Measurements from ENCODE around the gene ALPP.

DNA sequence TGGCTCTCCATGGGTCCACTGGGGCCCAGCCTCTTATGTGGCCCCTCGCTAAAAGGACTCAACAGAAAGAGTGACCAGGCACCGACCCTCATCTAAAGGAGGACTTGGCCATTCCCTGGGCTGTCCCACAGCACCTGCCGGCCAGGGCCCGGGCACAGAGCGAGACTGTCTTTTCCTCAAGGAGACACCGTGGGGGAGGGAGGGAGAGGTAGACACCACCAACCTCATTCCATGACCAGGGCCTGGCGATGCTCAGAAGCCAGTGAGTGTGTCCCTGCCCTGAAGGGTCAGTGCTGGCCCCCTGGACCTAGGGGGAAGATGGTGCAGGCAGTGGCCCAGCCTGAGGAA, 39.8 kb upstream of the ALPP start:
- TF ChIP-seq POLR2A (IDR thresholded peaks at IDR 0.05; ENCODE audit: low read depth), result no peak
- TF ChIP-seq, protein P1, sequence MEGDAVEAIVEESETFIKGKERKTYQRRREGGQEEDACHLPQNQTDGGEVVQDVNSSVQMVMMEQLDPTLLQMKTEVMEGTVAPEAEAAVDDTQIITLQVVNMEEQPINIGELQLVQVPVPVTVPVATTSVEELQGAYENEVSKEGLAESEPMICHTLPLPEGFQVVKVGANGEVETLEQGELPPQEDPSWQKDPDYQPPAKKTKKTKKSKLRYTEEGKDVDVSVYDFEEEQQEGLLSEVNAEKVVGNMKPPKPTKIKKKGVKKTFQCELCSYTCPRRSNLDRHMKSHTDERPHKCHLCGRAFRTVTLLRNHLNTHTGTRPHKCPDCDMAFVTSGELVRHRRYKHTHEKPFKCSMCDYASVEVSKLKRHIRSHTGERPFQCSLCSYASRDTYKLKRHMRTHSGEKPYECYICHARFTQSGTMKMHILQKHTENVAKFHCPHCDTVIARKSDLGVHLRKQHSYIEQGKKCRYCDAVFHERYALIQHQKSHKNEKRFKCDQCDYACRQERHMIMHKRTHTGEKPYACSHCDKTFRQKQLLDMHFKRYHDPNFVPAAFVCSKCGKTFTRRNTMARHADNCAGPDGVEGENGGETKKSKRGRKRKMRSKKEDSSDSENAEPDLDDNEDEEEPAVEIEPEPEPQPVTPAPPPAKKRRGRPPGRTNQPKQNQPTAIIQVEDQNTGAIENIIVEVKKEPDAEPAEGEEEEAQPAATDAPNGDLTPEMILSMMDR (IDR thresholded peaks at IDR 0.05), result no peak
- no peak for TF ChIP-seq POLR2AphosphoS5 (IDR thresholded peaks at IDR 0.05)
- TF ChIP-seq EP300 (IDR thresholded peaks at IDR 0.05), result no peak

Measured in esophagus muscularis mucosa (tissue), 4 donors.